PC-3 (cell line): ENCODE data around the gene KCNK3.

Source experiments
- CTCF ChIP-seq: fragments of 300-600 bp; sonication (generic); conservative IDR thresholded peaks from 2 replicates; pipeline ENCODE4 v1.5.1; 2017; ENCODE audit warnings: antibody characterized with exemption, low read depth, mild to moderate bottlenecking, low read length
- EZH2 ChIP-seq: fragments of 300-600 bp; sonication (generic); IDR thresholded peaks from one replicate; pipeline ENCODE4 v1.6.1; 2017; ENCODE audit warnings: antibody characterized with exemption, mild to moderate bottlenecking, low read length; ENCODE audit not compliant: unreplicated experiment

GRCh38 chr2:26687801-26688200, 4.7 kb upstream of the KCNK3 start:
- no peak for TF ChIP-seq CTCF
- TF ChIP-seq EZH2: no peak
